Gastrocnemius medialis (tissue), 4 donors: Measurements from ENCODE around the gene RALBP1. TPM values are rescaled to one million over a fixed set of nuclear protein-coding genes. Genes with fewer than 3 reads are reported as not detected.

Experiments used
- ATAC-seq, 2 donors: fragments of 150-250 bp; one replicate each; pipeline ENCODE4 v1.9.1; 2016
- DNase-seq, 2 donors: peaks; one replicate each; pipeline ENCODE4 v3.0.0-alpha.2; 2019
- H3K27ac ChIP-seq, 4 donors: fragments of 200-600 bp; sonication (generic); 1 replicate in 1 of 4; 2 replicates in 3 of 4; pipeline ENCODE4 v1.5.1; 2016 to 2018; ENCODE audit warnings: mild to moderate bottlenecking in 2 of 4, moderate library complexity in 1 of 4
- H3K27me3 ChIP-seq, 3 donors: fragments of 200-600 bp; sonication (generic) in 2 of 3; 1 replicate in 1 of 3; 2 replicates in 2 of 3; pipeline versions ENCODE4 v1.5.1 to v1.6.0; 2016 to 2019; ENCODE audit warnings: mild to moderate bottlenecking in 1 of 3, moderate library complexity in 1 of 3
- H3K36me3 ChIP-seq, 2 donors: fragments of 200-600 bp; sonication (generic) in 1 of 2; one replicate each; pipeline ENCODE4 v1.5.1; 2017 to 2018
- H3K4me1 ChIP-seq, 2 donors: fragments of 200-600 bp; sonication (generic) in 1 of 2; one replicate each; pipeline ENCODE4 v1.5.1; 2016 to 2017; ENCODE audit warnings: mild to moderate bottlenecking in 2 of 2
- H3K4me3 ChIP-seq, 4 donors: fragments of 200-600 bp; sonication (generic) in 3 of 4; 1 replicate in 1 of 4; 2 replicates in 3 of 4; pipeline ENCODE4 v1.5.1; 2016 to 2019; ENCODE audit warnings: mild to moderate bottlenecking in 2 of 4
- H3K9me3 ChIP-seq, 3 donors: fragments of 200-600 bp; sonication (generic) in 2 of 3; 1 replicate in 1 of 3; 2 replicates in 2 of 3; pipeline ENCODE4 v1.5.1; 2016 to 2019
- POLR2A ChIP-seq, 2 donors: fragments of 450-650 bp; IDR thresholded peaks; one replicate each; pipeline ENCODE4 v1.6.1; 2017; ENCODE audit warnings: antibody characterized with exemption in 2 of 2, mild to moderate bottlenecking in 2 of 2, moderate library complexity in 2 of 2
- in situ Hi-C, 4 donors: fragments of 200-750 bp; cut with MboI; loops; one replicate each; pipeline versions ENCODE4 v1.15.0 to v1.8.0; 2017; ENCODE audit warnings: low sequenced_read_pairs in 4 of 4
- intact Hi-C: fragments of 100-400 bp; cut with DNase I; formaldehyde crosslinking; loops from one replicate; pipeline ENCODE4 v1.15.1; 2023; ENCODE audit warnings: low total_unique reads
- total RNA-seq, 4 donors: library from RNA; depleted of rRNA; stranded (reverse); fragments of >200 nt; gene quantifications; one replicate each; pipeline versions ENCODE4 v1.1.0 to v1.2.3, GENCODE V29; 2016
- TF ChIP-seq, protein P1 (sequence below), 5 experiments: fragments of 450-650 bp in 3 of 5; fragments of 200-600 bp in 2 of 5; sonication (generic) in 2 of 5; IDR thresholded peaks in 4 of 5; conservative IDR thresholded peaks in 1 of 5; 1 replicate in 4 of 5; 2 replicates in 1 of 5; pipeline ENCODE4 v1.5.1; 2016 to 2019; ENCODE audit warnings: antibody characterized with exemption in 5 of 5, mild to moderate bottlenecking in 3 of 5, moderate library complexity in 3 of 5

RALBP1 gene
- total RNA-seq, 4 donors from 2014 or later: 41.5 to 108 (median 78.1) TPM

DNA sequence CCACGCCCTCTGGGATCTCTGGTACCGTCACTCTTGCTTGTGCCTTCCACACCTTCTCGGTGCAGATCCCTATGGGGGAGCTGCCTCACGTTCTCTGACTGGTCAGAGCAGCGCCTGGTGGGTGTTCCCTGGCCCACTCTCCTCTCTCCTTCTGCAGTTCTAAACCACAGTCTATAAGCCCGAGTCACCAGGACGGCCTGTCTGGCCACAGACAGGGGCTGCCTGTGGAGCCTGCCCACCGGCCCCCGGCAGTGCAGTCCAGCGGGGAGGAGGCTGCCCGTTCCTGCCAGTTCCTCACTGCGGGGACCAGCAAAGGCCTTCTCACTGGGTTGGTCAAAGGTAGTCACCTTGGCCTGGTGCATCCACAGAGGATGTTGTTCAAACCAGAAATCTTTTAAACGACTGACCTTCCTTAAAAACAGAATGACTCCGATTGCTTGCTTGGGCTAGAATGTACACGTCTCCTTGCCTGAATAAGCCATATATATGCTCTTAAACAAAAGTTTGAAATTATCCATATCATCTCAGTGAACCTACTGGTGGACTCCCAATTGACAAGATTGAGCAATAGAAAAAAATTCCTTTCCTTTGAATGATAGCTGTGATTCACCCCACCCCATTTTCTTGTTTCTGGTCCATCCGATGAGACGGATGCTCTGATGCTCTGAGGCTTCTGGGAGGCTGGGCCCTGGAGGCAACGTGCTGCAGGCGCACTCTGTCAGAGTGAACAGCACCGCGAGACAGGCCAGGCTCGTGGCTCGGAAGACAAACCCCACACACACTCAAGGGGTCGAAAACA is 61.2 kb downstream of the RALBP1 start:
- H3K4me3 ChIP-seq: no peak overlapping the region
- in situ Hi-C loops (no loop called here), intact Hi-C loops (no loop called here)
- H3K36me3 ChIP-seq: peaks cover 0 to 57% of the 10 kb centered on the region in 2 donors
- no peaks in the 10 kb centered on the region for H3K9me3 ChIP-seq
- no peak overlapping the region for H3K27ac ChIP-seq
- no peaks in the 10 kb centered on the region for H3K27me3 ChIP-seq
- DNase-seq (no peak), ATAC-seq (no peak)
- no peaks in the 10 kb centered on the region for H3K4me1 ChIP-seq
- TF ChIP-seq, protein P1, sequence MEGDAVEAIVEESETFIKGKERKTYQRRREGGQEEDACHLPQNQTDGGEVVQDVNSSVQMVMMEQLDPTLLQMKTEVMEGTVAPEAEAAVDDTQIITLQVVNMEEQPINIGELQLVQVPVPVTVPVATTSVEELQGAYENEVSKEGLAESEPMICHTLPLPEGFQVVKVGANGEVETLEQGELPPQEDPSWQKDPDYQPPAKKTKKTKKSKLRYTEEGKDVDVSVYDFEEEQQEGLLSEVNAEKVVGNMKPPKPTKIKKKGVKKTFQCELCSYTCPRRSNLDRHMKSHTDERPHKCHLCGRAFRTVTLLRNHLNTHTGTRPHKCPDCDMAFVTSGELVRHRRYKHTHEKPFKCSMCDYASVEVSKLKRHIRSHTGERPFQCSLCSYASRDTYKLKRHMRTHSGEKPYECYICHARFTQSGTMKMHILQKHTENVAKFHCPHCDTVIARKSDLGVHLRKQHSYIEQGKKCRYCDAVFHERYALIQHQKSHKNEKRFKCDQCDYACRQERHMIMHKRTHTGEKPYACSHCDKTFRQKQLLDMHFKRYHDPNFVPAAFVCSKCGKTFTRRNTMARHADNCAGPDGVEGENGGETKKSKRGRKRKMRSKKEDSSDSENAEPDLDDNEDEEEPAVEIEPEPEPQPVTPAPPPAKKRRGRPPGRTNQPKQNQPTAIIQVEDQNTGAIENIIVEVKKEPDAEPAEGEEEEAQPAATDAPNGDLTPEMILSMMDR (IDR thresholded peaks at IDR 0.05 in 4 of 5, conservative IDR thresholded peaks at IDR 0.05 in 1 of 5): no peak
- no peak for TF ChIP-seq POLR2A (IDR thresholded peaks at IDR 0.05)

DNA sequence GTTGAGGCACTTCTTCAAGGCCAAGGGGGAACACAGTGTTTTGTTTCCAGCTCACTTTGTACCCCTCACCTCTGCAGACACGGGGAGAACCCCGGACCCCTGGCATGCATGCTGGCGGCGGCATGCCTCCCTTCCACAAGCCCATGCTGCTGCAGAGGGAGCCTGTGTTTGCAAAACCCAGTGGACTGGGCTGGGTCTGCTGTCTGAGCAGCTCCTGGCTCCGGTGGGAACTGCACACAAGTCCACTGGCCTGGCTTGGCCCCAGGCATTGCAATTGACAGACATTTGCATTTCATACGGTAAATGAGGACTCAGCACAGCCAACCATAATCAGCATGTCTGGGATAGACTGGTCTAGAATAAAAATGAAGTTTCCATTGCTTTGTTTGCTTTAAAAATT is 62.4 kb downstream of the RALBP1 start:
- Histone ChIP-seq H3K27ac (no peak overlapping the region), H3K4me3 (no peak overlapping the region), H3K36me3 (peaks cover 0 to 46% of the 10 kb centered on the region in 2 donors), H3K4me1 (no peaks in the 10 kb centered on the region), H3K9me3 (no peaks in the 10 kb centered on the region), H3K27me3 (no peaks in the 10 kb centered on the region)
- intact Hi-C loops: no loop called here
- TF ChIP-seq, protein P1 (IDR thresholded peaks at IDR 0.05 in 4 of 5, conservative IDR thresholded peaks at IDR 0.05 in 1 of 5): no peak
- TF ChIP-seq POLR2A (IDR thresholded peaks at IDR 0.05): no peak
- in situ Hi-C loops: no loop called here
- no peak for DNase-seq
- no peak for ATAC-seq

DNA sequence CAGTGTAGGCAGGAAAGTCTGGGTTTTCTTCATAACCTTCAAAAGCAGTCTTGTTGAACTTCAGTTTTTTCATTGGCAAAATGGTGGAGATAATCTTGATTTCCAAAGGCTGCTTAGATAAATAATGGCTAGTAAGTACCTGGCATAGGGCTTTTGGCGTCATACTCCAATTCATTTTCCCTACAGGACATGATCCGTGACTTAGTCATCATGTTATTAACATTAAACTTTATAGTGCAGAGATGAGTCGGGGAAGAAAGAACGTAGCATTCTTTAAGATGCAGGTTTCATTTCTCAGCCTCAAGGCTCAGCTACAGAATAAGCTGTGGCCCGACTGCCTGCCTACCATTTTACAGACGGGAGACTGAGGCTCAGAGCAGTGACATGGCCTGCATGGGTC is 64.0 kb downstream of the RALBP1 start:
- intact Hi-C loops: no loop called here
- in situ Hi-C loops: no loop called here
- ATAC-seq (no peak), DNase-seq (no peak)
- H3K4me3 ChIP-seq: no peak overlapping the region
- H3K27ac ChIP-seq: no peak overlapping the region
- peaks cover 0 to 30% of the 10 kb centered on the region in 2 donors for H3K36me3 ChIP-seq
- no peak for TF ChIP-seq POLR2A (IDR thresholded peaks at IDR 0.05)
- TF ChIP-seq, protein P1 (IDR thresholded peaks at IDR 0.05 in 4 of 5, conservative IDR thresholded peaks at IDR 0.05 in 1 of 5): no peak
- no peaks in the 10 kb centered on the region for H3K27me3 ChIP-seq
- no peaks in the 10 kb centered on the region for H3K9me3 ChIP-seq
- no peaks in the 10 kb centered on the region for H3K4me1 ChIP-seq

DNA sequence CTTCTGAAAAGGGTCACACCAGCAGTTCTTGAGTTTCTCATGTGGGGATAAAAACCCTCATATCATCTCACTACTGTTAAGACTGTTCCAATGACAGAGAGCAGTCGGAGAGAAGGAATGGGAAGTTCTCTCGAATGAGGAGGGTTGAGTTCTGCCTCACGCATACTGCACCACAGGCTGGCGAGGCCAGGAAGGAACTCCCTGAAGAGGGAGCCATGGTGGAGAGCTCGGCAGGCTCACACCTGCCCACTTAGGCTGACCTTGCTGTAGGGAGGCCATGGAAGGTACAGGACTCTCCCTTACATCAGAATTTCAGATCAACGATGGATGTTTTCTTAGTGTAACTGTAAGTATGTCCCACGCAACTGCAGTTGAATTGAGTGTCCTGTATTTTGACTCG is 64.6 kb downstream of the RALBP1 start:
- H3K27ac ChIP-seq: no peak overlapping the region
- in situ Hi-C loops (no loop called here), intact Hi-C loops (no loop called here)

More for the DNA sequence above, 64.6 kb downstream of the RALBP1 start:
- TF ChIP-seq, protein P1 (IDR thresholded peaks at IDR 0.05 in 4 of 5, conservative IDR thresholded peaks at IDR 0.05 in 1 of 5): no peak
- TF ChIP-seq POLR2A (IDR thresholded peaks at IDR 0.05): no peak
- Histone ChIP-seq H3K4me3 (no peak overlapping the region), H3K4me1 (no peaks in the 10 kb centered on the region), H3K27me3 (no peaks in the 10 kb centered on the region), H3K36me3 (peaks cover 0 to 24% of the 10 kb centered on the region in 2 donors), H3K9me3 (no peaks in the 10 kb centered on the region)
- ATAC-seq (no peak), DNase-seq (no peak)
